HG03025 (cell line): ENCODE measurements around the gene KCNJ15.
A peak's percentile ranks its signal among the peaks of the same experiment; 100 is the strongest.

Experiments
- ATAC-seq: cut with Tn5 transposase; IDR thresholded peaks from one replicate; pipeline ENCODE4 v1.9.1; 2021; ENCODE audit warnings: mild to moderate bottlenecking, moderate library complexity; ENCODE audit not compliant: unreplicated experiment, low FRiP score

Gene KCNJ15

GRCh38 chr21:38351961-38352521 is 95.2 kb downstream of the KCNJ15 start:
- no peak for ATAC-seq

- ATAC-seq = no peak
These were observed 95.9 kb downstream of the KCNJ15 start for GRCh38 chr21:38352536-38353219.

GRCh38 chr21:38354231-38354630 is 97.4 kb downstream of the KCNJ15 start:
- no peak for ATAC-seq

GRCh38 chr21:38354746-38355145 is 98.0 kb downstream of the KCNJ15 start:
- ATAC-seq = no peak

- ATAC-seq = no peak
These were observed 98.6 kb downstream of the KCNJ15 start for GRCh38 chr21:38355353-38355752.

- peak; percentile 63 for ATAC-seq
These were observed 99.4 kb downstream of the KCNJ15 start for GRCh38 chr21:38355992-38356781.
